Measurements from ENCODE around the gene DOCK10. TPM values are rescaled to one million over a fixed set of nuclear protein-coding genes. Genes with fewer than 3 reads are reported as not detected.

The DOCK10 gene
- total and polyA plus RNA-seq, 9 of the 15 experiments (the other 6 are each of a cell fraction or from before 2014, with no cell fraction given), result 0.01 to 0.87 (median 0.18) TPM

DNA sequence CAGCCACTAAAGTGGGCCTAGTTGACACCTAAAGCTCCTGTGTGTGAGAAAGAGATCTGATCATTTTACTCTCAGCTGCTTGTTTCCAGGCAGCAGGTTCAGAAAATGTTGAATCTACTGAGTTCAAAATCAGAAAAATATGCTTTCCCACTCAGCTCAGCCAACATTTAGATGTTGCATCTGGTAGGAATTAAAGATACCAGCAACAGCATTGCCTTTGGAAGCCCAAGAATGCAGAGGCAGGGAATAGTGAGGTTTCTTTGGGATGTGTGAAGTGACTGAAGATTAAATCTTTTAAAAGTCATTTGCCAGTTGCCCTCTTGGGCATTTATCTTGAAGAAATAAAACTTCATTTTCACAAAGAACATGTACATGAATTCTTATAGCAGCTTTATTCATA, 33.9 kb upstream of the DOCK10 start (continued):
- TF ChIP-seq, protein P1, sequence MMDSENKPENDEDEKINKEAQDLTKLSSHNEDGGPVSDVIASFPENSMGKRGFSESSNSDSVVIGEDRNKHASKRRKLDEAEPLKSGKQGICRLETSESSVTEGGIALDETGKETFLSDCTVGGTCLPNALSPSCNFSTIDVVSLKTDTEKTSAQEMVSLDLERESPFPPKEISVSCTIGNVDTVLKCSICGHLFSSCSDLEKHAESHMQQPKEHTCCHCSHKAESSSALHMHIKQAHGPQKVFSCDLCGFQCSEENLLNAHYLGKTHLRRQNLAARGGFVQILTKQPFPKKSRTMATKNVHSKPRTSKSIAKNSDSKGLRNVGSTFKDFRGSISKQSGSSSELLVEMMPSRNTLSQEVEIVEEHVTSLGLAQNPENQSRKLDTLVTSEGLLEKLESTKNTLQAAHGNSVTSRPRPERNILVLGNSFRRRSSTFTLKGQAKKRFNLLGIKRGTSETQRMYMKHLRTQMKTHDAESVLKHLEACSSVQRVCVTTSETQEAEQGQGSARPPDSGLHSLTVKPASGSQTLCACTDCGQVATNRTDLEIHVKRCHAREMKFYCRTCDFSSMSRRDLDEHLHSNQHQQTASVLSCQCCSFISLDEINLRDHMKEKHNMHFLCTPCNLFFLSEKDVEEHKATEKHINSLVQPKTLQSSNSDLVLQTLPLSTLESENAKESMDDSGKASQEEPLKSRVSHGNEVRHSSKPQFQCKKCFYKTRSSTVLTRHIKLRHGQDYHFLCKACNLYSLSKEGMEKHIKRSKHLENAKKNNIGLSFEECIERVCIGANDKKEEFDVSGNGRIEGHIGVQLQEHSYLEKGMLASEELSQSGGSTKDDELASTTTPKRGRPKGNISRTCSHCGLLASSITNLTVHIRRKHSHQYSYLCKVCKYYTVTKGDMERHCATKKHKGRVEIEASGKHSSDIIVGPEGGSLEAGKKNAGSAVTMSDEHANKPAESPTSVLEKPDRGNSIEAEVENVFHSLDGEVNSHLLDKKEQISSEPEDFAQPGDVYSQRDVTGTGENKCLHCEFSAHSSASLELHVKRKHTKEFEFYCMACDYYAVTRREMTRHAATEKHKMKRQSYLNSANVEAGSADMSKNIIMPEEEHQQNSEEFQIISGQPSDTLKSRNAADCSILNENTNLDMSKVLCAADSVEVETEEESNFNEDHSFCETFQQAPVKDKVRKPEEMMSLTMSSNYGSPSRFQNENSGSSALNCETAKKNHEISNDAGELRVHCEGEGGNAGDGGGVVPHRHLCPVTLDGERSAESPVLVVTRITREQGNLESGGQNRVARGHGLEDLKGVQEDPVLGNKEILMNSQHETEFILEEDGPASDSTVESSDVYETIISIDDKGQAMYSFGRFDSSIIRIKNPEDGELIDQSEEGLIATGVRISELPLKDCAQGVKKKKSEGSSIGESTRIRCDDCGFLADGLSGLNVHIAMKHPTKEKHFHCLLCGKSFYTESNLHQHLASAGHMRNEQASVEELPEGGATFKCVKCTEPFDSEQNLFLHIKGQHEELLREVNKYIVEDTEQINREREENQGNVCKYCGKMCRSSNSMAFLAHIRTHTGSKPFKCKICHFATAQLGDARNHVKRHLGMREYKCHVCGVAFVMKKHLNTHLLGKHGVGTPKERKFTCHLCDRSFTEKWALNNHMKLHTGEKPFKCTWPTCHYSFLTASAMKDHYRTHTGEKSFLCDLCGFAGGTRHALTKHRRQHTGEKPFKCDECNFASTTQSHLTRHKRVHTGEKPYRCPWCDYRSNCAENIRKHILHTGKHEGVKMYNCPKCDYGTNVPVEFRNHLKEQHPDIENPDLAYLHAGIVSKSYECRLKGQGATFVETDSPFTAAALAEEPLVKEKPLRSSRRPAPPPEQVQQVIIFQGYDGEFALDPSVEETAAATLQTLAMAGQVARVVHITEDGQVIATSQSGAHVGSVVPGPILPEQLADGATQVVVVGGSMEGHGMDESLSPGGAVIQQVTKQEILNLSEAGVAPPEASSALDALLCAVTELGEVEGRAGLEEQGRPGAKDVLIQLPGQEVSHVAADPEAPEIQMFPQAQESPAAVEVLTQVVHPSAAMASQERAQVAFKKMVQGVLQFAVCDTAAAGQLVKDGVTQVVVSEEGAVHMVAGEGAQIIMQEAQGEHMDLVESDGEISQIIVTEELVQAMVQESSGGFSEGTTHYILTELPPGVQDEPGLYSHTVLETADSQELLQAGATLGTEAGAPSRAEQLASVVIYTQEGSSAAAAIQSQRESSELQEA (IDR thresholded peaks at IDR 0.05; ENCODE audit: low read depth), result no peak
- TF ChIP-seq TEAD2 (tag; IDR thresholded peaks at IDR 0.05) (no peak), HDAC1 (IDR thresholded peaks at IDR 0.05) (no peak)

All from K562 (cell line).